NCI-H1417 (cell line): Measurements from ENCODE around the gene MIB1.

ENCODE experiments used
- DNase-seq, 3 experiments: peaks; one replicate each; lab custom pipeline; 2025; lab: John Stamatoyannopoulos, UW

The MIB1 gene

DNA sequence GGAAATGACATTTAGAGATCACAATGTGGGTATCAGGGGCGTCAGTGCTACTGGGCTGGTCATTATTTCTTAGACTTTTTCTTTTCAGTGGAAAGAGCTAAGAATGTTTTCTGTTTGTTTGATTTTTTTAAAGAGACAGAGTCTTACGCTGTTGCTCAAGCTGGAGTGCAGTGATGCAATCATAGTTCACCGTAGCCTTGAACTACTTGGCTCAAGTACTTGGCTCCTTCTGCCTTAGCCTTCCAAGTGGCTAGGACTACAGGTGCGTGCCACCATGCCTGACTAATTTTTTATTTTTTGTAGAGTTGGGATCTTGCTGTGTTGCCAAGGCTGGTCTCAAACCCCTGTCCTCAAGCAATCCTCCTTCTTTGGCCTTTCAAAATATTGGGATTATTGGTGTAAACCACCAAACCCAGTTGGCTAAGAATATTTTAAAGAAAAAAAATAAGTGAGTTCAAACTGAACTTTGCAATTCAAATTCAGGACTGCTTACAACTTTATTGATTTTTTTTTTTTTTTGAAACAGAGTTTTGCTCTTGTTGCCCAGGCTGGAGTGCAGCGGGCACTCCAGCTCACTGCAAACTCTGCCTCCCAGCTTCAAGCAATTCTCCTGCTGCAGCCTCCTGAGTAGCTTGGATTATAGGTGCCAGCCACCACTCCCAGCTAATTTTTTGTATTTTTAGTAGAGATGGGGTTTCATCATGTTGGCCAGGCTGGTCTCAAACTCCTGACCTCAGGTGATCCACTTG lies 154.2 kb downstream of the MIB1 start:
- DNase-seq: no peak

DNA sequence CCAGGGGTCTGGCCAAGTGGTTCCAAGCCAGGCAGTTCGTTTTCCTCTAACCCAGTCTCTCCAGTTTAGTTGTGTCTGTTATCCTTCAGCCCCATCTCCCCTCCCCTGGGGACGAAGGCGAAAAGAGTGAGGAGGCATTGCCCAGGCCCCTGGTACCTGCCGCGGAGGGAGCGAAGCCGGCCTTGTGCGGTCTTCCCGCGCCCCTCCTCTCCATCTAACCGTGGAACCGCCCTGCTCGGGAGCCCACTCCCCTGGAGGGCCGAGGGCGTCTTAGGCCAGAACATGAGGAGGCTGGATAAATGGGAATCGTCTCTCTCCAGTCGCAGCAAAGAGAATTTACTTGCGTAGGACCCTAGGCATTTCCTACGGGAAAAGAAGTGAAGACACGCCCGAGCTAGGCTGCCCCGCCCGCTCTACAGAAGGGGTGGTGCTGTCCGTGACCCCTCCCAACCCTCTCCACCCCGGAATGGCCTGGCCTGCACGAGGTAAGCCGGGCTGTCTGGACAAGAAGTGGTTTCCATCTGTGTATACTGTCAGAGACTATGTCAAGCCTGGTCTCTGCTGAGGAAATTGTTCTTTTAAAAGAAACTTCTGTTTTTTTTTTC lies 156.2 kb downstream of the MIB1 start:
- DNase-seq: no peak

GRCh38 chr18:21897811-21898210 lies 157.2 kb downstream of the MIB1 start:
- DNase-seq: peak; percentile 25 to 71 (median 26)

DNA sequence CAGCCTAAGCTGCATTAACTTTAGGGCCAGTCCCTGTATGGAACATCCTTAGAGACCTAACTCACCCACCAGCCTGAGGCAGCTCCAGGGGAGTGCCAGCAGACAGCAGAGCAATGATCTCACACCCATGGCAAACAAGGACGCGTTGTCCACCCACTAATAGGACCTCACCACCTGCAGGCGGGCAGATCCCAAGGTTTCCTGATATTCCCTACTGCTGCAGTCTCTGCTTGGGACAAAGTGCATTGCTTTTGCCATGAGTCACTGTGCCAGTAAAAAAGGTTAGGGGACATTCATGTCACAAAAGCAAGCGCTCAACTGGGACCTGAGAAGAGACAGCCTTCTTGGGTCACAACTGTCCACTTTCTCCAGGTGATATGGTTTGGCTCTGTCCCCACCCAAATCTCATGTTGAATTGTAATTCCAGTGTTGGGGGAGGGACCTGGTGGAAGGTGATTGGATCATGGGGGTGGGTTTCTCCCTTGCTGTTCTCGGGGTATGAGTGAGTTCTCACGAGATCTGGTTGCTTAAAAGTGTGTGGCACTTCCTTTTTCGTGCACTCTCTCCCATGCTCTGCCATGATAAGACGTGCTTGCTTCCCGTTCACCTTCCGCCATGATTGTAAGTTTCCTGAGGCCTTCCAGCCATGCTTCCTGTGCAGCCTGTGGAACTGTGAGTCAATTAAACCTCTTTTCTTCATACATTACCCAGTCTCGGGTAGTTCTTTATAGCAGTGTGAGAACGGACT lies 160.2 kb downstream of the MIB1 start:
- no peak for DNase-seq

DNA sequence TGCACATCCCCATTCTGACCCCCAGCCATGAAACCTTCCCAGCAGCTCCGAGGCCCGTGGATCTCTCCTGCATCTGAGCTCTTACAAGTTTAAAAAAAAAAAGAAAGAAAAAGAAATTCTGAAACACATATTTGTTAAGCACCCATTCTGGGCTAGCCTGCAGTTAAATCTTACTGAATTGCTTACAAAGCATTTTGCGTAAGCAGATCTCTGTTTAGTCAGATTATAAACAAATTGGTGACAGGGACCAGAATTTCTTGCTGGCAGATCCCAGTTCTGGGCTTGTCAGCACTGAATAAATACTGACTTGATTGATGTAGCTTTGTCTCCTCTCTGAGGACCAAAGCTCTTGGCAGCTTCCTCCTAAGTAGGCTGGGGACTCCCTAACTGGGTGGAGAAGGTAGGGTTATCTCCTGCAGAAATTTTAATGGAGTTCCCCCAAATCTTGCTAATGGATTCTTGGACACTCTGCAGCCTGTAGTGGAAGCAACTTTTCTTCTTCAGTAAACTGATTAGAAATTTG lies 160.9 kb downstream of the MIB1 start:
- no peak for DNase-seq

GRCh38 chr18:21903709-21904108 lies 163.1 kb downstream of the MIB1 start:
- no peak for DNase-seq

GRCh38 chr18:21904856-21905255 lies 164.3 kb downstream of the MIB1 start:
- DNase-seq: no peak

- DNase-seq: no peak
Observed at GRCh38 chr18:21907451-21907850, 166.9 kb downstream of the MIB1 start.

DNA sequence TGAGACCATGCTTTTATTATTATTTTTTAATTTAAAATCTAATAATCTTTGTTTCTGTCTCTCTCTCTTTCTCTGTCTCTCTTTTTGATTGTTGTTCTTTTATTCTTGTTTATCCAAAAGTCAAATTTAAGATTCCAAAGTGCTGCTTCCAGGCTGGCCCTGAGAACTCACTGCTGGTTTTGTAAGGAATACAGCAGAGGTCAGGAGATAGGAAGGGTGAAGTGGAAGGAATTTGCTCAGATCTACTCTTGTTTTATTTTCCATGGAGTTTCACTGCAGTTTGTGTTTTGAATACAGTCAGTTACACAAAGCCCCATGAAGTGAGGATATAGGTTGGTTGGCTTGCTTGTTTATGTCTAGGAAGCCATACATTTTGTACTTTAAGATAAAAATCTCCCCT lies 168.1 kb downstream of the MIB1 start:
- DNase-seq: no peak

DNA sequence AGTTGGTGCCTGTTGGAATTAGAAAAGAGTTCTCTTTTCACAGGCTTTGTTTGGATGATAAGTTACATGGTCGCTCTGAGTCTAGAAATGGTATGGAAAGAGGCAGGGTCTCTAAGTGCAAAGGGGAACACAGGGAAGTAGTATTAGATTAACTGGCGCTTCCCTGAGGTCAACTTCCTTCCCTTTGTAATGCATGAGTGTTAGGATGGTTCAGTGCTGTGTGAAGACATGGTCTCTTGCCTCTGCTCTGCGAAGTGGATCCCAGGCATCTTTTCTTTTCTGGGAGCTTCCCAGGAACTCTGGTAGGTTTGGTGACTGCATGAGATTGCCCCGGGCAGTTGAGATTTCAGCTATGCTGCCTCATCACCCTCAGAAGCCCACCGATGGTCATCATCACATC lies 170.3 kb downstream of the MIB1 start:
- DNase-seq: no peak

DNA sequence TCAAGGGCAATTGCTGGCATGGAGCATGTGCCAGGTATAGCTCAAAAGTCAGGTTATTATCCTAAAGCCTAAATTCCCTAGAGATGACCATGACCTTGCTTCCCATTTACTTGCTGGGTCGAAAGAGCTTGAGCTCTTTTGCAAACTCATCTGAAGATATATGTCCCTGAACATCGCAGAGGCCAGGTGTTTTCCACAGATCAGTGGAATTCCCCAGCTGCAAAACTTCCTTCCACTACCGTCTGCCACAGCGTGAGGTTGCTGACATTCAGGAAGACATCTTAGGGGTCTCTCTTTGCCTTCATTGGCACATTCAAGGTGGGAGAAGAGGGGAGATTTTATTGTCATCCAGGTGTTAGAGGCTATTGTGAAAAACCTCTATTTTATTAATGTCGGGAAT lies 171.0 kb downstream of the MIB1 start:
- no peak for DNase-seq

DNA sequence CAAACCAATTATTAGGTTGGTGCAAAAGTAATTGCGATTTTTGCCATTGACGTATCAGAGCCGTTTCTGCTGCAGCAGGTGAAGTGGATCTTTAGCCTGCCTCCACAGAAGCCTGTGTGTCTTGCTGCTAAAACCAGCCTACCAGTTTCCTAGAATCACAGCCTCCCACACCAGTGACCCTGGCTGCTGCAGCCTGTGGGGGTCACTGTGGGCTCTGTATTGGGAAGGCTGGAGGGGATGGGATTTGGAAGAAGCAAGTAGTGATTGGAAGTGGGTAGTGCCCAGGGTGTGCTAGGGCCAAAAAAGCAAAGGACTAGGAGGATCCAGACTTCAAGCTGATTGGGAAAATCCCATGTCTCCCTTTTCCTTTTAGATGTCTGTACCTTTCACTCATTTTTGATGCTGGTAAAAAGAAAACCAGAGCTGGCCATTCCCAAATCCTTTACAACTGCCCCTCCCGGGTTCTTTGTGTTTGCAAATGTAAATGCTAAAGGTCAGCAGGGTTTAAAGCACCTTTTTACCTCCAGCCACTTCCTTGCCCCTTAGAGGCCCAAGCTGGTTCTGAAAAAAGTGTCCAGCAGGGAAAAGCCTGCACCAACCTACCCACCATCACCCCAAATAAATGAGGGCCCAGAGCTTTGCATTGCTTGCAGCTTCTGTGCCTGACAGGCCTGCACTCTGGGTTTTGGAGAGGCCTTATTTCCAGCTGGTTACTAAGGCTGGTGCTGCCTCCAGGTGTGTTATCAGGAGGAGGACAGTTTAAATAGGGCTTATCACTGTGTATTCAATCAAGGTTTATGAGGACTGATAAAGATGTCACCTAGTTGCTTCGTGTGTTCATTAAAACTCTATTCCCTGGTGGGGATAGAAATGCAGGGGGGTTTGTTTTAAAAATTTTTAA lies 172.0 kb downstream of the MIB1 start:
- DNase-seq: no peak

DNA sequence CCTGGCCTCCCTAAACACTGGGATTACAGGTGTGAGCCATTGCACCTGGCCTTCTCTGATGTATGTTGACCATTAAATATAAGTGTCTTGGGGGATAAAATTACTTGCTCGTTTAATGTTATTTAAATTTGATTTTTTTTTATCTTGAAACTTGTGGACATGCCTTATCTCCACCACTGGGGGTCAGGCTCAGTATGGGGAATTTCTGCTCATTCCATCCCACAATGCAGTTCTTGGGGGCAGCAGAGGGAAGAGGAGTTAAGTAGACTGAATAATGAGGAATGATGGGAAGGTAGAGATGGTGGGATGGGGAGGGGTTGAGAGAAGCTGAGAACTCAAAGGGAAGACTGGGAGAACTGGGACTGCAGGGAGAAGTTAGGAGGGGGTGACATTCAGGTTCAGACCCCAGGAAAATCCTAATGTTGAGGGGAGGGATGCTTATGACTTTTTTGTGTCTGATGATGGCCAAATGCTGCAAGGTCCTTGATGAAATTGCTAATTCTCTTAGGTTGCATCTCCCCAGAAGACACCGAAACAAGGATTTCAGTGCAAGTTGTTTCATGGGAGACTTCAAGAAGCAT lies 174.2 kb downstream of the MIB1 start:
- DNase-seq: peak in 2 of 3 experiments; percentile 13 to 26

DNA sequence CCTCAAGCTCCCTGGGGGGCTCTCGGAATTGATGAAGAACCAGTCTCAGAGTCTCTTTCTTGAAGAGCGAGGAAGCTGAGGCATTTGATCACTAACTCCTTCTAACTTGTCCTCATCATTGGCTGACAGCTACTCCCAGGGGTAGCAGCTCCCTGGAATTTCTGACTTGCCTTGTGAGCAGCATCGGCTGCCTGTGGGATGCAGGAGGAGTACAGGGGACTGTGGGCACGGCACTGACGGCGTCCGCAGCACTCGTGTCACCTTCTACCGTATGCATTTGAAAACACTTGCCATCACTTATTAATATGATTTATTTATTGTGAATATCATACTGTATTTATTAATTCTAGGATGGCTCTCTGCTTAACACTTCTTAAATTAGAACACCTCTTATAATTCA lies 175.0 kb downstream of the MIB1 start:
- no peak for DNase-seq

DNA sequence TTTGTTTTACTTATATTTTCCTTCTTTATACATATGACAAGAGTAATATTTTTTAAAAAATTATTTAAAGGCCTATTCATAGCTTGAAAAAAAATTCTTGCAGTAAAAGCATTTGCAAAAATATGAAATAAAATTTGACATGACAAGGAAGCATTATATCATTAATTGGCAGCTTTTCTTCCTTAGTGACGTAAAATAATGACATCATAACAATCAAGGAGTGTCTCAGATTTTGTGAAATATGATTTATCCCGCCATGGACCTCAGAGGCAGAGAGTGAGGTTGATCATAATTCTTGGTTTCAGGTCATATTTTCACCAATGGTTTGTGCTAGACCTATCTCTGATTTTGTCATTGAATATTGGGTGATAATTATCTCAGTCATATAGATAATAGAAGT lies 176.0 kb downstream of the MIB1 start:
- no peak for DNase-seq

- no peak for DNase-seq
Observed at GRCh38 chr18:21918693-21919092, 178.1 kb downstream of the MIB1 start.
